WTC11 (cell line): Measurements from ENCODE around the gene CMTM7.
"Not testable (repeated sequence)": the region's sequence is repeated elsewhere in the genome, so short reads cannot be mapped to it uniquely, and the experiment has no call there.

Experiments used
- ATF1 ChIP-seq: sonication (generic); formaldehyde crosslinking; IDR thresholded peaks from 2 replicates; pipeline ENCODE4 v1.8.1; 2023; ENCODE audit warnings: mild to moderate bottlenecking, moderate library complexity, missing genetic modification reagents
- CREB1 ChIP-seq: sonication (generic); formaldehyde crosslinking; IDR thresholded peaks from 2 replicates; pipeline ENCODE4 v1.8.0; 2023; ENCODE audit warnings: mild to moderate bottlenecking, missing genetic modification reagents
- CTCF ChIP-seq: fragments of 200-600 bp; IDR thresholded peaks from 2 replicates; pipeline ENCODE4 v1.8.0; 2022; ENCODE audit warnings: antibody characterized with exemption
- E2F4 ChIP-seq: sonication (generic); formaldehyde crosslinking; IDR thresholded peaks from 2 replicates; pipeline ENCODE4 v1.8.1; 2022; ENCODE audit warnings: low read depth, mild to moderate bottlenecking, moderate library complexity, missing genetic modification reagents, borderline replicate concordance
- FOXP4 ChIP-seq: sonication (generic); formaldehyde crosslinking; IDR thresholded peaks from 2 replicates; pipeline ENCODE4 v1.8.0; 2022; ENCODE audit warnings: mild to moderate bottlenecking, missing genetic modification reagents
- GTF2I ChIP-seq: fragments of 250-450 bp; sonication (Bioruptor Pico); conservative IDR thresholded peaks from 2 replicates; pipeline ENCODE4 v1.4.0; 2021; ENCODE audit warnings: mild to moderate bottlenecking
- MAX ChIP-seq: sonication (generic); formaldehyde crosslinking; IDR thresholded peaks from 2 replicates; pipeline ENCODE4 v1.8.0; 2022; ENCODE audit warnings: mild to moderate bottlenecking, missing genetic modification reagents
- NR1H2 ChIP-seq: sonication (generic); formaldehyde crosslinking; IDR thresholded peaks from 2 replicates; pipeline ENCODE4 v1.9.0; 2021; ENCODE audit warnings: mild to moderate bottlenecking, moderate library complexity, missing genetic modification reagents
- NR3C1 ChIP-seq: sonication (generic); formaldehyde crosslinking; conservative IDR thresholded peaks from 2 replicates; pipeline ENCODE4 v1.8.1; 2023; ENCODE audit warnings: low read depth, mild to moderate bottlenecking, missing genetic modification reagents
- TEAD4 ChIP-seq: sonication (generic); formaldehyde crosslinking; IDR thresholded peaks from 2 replicates; pipeline ENCODE4 v1.8.0; 2022; ENCODE audit warnings: mild to moderate bottlenecking, missing genetic modification reagents
- USF1 ChIP-seq: sonication (generic); formaldehyde crosslinking; IDR thresholded peaks from 2 replicates; pipeline ENCODE4 v1.8.0; 2022; ENCODE audit warnings: mild to moderate bottlenecking, missing genetic modification reagents
- ZNF263 ChIP-seq: sonication (generic); formaldehyde crosslinking; IDR thresholded peaks from 2 replicates; pipeline ENCODE4 v1.8.1; 2022; ENCODE audit warnings: low read depth, mild to moderate bottlenecking, moderate library complexity, missing genetic modification reagents
- ZNF396 ChIP-seq: fragments of 250-450 bp; sonication (Bioruptor Pico); IDR thresholded peaks from 2 replicates; pipeline ENCODE4 v1.8.0; 2021; ENCODE audit warnings: mild to moderate bottlenecking, moderate library complexity, borderline replicate concordance

GRCh38 chr3:32389577-32389976 lies 2.1 kb upstream of the CMTM7 start:
- TF ChIP-seq USF1 (CRISPR knock-in tag); GTF2I (CRISPR knock-in tag); CTCF; ZNF396 (CRISPR knock-in tag); NR1H2 (CRISPR knock-in tag); E2F4 (CRISPR knock-in tag); CREB1; NR3C1 (CRISPR knock-in tag); MAX (CRISPR knock-in tag); ZNF263 (CRISPR knock-in tag); FOXP4 (CRISPR knock-in tag); ATF1; TEAD4 (CRISPR knock-in tag): not testable (repeated sequence)
